HG03460 (cell line): ENCODE results near the gene TSKS.

Experiments
- ATAC-seq: cut with Tn5 transposase; IDR thresholded peaks from one replicate; pipeline ENCODE4 v1.9.1; 2021; ENCODE audit not compliant: unreplicated experiment

Gene TSKS, protein sequence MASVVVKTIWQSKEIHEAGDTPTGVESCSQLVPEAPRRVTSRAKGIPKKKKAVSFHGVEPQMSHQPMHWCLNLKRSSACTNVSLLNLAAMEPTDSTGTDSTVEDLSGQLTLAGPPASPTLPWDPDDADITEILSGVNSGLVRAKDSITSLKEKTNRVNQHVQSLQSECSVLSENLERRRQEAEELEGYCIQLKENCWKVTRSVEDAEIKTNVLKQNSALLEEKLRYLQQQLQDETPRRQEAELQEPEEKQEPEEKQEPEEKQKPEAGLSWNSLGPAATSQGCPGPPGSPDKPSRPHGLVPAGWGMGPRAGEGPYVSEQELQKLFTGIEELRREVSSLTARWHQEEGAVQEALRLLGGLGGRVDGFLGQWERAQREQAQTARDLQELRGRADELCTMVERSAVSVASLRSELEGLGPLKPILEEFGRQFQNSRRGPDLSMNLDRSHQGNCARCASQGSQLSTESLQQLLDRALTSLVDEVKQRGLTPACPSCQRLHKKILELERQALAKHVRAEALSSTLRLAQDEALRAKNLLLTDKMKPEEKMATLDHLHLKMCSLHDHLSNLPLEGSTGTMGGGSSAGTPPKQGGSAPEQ

DNA sequence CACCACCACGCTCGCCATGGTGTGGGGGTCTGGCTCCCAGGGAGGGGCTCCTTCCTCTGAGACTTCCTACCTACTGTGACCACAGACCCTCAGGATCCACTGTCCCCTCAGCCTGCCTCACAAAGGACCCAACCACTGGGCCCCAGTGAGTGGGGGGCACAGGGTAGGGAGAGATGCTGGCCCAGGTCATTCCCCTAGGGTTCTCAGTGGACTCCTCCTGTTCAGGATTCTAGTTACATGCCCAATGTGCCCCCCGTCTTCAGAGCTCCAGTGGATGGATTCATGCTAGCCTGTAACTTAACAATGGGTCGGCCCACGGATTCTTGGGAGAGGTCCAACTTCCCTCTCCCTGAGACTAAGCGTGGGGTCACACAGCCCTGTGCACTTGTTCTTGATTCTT, at the start of gene TSKS:
TSKS (minus strand) TSS at position 77 of the 400 bp plus-strand sequence; CDS start at position 18, 59 bp downstream.
- no peak for ATAC-seq

DNA sequence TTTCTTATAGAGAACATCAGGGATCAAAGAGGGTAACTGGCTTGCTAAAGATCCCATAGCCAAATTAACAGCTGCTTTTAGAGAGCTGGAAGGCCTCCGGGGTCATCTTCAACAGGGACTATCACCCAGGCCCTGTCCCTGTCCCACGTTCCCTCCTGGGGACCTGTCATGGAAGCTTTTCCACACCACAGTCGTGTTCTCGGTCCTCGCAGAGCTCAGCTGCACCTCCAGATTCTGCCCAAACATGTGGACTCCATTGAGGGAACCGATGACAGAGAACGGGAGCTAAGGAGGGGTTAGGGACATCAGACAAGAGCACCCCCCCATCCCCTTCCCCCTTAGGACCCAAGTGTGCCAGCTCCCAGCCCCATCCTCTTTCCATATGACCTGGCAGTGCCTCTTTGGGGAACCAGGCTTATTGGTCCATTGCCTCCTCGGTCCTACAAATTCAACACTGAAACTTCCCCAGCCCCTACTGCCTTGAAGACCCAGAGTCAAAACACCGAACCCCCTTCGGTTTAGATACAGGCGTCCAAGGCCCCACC, 49.4 kb upstream of the TSKS start:
- no peak for ATAC-seq

DNA sequence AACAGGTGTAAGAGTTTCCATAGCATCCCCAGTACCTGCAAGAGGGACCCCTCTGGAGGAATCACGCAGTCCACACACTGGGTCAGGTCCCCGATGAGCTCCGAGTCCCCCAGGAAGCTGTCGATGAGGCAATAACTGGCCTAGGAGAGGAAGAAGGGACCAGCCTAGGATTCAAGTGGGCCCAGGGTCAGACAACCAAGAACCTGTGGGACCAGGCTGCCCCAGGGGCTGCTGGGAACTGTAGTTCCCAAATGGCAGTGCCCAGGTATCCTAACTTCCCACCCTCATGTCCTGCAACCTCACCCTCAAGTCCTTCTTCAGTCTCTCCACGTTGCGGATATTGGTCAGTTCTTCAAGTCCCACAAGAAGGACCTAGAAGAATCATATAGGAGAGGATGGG, 48.2 kb upstream of the TSKS start:
- ATAC-seq = no peak

DNA sequence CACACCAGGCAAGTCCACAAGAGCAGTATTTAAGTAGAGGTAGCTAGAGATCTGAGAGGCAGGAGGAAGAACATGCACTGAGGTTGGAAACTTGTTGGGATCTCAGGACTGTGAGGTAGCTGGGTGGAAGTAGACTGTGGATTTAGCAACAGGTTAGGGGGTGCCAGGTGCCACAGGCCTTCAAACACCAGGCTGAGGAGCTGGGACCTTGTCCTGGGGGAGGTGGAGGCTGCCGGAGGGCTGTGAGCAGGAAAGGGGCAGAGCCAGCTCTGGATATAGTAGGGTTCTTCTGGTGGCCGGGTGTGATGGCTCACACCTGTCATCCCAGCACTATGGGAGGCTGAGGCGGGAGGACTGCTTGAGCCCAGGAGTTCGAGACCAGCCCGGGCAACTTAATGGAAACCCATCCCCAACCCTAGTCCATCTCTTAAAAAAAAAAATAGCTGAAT, 46.9 kb upstream of the TSKS start:
- ATAC-seq = no peak

DNA sequence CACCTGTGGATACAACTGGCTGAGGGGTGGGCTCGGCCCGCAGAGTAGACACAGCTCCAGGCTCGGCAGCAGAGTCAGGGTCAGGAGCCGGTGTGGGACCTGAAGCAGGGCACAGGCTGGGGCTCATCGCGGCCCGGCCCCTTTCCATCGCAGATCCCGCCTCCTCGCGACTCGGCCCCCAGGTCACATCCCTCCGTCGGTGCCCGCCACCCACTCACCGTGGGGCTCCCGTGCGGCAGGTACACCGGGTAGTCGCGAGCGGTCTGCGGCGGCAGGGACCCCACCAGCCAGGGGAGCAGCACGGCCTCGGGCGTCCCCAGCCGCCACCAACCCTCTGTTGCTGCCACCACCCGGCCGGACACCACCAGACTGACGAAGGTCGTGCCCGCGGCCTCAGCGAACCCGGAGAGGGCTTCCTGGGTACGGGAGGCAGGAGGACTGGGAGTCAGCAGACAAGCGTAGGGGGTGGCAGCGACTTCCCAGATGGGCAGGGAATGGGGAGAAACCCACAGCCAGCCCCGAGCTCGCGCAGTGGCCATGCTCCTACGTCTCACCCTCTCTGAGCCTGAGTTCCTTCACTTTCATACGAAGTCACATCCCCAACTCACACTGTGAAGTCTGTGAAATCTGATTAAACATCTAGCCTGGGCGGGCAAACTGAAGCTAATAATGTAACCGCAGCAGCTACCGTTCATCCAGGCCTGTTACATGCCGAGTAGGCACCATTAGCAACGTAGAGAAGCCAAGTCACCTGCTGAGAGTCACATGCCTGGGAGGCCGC, 46.2 kb upstream of the TSKS start:
- no peak for ATAC-seq

DNA sequence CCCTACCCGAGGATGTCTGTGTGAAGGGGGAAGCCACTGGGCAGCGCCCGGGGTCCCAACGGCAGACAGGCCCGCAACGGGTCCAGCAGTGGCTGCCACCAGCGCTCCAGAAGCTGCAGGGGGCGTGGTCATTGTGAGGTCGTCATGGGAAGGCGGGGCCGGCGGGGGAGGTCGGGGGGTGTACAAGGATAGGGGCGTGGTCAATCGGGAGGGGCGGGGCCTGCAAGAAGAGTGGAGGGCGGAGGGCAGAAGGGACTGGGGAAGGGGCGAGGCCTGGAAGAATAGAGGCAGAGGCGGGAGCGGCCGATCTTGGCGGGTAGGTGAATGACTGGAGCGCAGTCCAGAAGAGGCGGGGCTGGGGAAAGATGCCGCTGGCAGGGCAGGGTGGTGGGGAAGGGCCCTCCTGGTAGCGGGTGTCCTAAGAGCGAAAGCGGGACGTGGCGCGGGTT, 45.6 kb upstream of the TSKS start:
- no peak for ATAC-seq

DNA sequence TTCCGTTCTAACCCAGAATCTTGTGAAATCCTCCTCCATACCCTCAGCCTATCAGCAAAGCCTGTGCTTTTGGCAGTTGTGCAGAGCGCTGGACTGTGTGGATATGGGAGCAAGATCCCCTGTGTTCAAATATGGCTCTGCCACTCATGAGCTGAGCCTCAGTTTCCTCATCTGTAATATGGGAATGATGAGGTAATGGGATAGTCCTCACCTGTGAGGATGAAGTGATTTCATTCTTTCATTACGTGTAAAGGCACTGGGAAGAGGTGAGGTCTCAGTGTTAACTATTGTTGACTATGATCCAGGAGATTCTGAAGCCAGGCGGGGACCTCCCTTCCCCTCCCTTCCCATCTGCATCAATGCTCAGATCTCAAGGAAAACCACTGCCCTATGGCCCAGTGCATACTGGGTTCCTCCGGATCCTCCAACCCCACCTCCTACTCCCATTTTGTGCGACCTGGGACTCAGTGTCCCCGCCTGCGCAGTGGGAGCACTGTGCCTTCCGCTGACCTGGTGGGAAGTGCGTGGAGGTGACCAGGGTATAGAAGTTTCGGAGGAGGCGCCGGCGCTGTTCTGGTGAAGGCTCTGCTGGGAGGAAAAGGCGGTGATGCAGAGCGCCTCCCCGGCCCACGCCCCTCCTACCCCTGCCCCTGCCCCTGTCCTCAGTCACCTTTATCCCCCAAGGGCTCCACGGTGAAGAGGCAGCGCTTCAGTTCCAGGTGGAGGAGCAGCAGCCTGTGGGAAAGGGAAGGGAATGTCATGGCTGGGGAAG, 45.0 kb upstream of the TSKS start:
- no peak for ATAC-seq

DNA sequence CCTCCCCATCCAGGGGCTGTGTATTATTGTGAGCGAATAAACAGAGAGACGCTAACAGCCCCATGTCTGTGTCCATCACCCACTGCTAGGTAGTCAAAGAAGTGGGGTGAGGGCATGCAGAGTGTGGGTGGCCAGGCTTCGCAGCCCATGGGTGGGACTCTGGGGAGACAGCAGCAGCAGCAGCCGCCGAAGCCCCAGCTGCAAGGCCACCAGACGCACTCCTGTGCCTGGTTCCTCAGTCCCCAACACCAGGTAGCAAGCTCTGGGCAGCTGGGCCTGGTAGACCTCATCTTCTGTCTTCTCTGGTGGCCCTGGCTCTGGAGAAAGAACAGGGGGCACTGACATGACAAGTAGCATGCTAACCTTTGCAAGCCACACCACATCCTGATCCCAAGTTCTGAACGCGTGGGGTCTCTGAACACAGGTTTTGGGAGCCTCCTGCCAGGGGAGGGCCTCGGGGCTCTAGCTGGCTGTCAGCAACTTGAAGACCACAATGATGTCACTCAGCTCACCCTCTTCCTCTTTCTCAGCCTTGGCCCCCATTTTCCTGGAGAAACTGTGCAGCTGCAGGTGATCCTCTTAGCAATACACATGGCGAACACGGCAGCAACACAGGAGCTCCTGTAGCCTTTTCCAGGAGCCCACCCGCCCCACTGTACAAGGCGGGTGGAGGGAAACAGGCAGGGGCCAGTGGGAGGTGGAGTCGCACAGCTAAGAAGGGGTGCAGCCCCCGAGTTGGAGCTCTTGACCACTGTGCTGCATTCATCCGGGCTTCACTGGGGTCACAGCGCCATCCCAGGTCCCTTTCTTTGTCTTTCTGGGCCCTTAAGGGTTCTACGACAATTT, 44.2 kb upstream of the TSKS start:
- ATAC-seq = no peak

DNA sequence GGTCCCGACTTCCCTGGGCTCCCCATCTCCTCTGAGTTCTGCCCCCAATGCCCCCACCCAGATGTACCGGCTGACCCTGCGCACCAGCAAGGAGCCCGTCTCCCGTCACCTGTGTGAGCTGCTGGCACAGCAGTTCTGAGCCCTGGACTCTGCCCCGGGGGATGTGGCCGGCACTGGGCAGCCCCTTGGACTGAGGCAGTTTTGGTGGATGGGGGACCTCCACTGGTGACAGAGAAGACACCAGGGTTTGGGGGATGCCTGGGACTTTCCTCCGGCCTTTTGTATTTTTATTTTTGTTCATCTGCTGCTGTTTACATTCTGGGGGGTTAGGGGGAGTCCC, 43.5 kb upstream of the TSKS start:
- ATAC-seq = no peak

DNA sequence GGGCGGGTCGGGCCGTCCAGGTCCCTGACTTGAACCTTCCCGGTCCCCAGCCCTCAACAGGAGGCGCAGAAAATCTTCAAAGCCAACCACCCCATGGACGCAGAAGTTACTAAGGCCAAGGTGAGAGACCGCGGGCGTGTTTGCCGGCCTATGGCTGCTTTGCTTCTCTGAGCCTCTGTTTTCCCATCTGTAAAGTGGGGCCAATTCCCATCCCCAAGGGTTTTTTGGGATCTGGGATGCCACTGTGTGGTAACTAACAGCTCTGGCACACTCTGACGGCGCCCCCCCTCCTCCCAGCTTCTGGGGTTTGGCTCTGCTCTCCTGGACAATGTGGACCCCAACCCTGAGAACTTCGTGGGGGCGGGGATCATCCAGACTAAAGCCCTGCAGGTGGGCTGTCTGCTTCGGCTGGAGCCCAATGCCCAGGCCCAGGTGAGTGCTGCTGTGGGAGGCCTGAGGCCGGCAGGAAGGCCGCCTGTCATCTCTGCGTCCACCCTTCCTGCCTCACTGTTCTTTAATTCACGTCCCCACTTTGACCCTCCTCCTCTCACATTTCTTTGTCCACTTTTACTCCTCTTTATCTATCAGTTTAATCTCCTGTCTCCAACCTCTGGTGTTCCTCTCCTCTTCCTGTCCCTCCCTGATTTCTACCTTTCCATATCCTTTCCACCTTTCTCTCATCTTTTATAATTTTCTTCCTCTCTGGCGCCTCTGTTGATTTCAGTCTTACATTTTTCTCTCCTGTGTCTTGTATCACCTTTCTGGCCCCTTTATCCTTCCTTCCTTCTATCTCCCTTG, 42.9 kb upstream of the TSKS start:
- ATAC-seq = no peak

DNA sequence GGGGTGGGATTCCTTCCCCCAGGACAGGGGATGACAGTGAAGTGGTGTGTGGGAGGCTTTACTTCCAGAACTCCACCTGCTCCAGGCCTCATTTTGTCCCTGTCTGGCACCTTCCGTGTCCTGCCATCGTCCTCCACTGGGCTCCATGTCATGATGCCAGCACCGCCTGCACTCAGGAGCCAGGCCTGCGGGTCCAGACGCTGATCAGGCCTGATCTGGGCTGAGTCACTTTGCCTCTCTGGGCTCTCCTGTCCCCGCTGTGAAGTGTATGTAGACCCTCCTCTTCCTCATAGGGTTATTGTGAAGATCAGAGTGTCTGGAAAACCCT, 40.4 kb upstream of the TSKS start:
- no peak for ATAC-seq

DNA sequence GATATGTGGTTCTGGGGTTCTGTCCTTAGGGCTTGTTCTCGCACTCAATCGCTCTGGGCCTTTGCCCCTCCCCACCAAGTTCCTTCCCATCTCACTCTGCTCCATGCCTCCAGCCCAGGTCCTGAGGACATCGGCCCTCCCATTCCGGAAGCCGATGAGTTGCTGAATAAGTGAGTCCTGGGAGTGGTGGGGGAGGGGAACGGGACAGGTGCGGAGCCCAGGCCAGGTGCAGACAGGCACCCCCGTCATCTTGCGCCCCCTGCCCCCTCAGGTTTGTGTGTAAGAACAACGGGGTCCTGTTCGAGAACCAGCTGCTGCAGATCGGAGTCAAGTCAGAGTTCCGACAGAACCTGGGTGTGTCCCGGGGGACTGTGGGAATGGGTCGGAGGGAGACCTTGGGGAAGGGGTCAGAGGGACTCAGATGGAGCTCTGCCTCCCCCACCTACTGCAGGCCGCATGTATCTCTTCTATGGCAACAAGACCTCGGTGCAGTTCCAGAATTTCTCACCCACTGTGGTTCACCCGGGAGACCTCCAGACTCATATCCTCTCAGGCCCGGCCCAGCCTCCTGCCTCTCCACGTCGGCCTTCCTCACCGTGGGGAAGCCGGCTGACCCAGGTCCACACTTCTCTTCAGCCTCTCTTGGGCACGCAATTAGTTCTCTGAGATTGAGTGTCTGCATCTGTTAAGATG, 39.9 kb upstream of the TSKS start:
- no peak for ATAC-seq

DNA sequence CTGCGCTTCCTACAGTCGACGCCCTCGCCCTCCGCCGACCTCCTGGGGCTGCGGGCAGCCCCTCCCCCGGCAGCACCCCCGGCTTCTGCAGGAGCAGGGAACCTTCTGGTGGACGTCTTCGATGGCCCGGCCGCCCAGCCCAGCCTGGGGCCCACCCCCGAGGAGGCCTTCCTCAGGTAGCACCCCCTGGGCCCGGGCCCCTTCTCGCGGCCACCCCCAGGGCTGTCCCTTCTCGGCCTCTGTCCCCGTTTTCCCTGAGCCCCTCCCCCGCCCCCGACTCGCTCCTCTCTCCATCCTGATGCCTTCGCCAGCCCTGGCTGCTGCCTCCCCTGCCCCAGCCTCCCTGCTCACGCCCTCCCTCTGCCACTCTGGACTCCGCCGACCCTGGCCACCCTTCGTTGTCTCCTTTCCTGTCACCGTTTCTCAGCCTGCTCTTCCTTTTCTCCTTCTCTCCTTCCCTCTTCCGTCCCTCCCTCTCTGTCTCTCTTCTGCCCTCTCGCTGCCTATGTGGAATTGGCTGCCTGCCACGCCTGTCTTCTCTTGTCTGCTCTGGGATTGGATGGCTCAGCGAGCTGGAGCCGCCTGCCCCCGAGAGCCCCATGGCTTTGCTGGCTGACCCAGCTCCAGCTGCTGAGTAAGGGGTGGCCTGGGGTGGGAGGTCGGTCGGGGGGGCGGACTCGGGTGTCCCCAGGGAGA, 39.0 kb upstream of the TSKS start:
- no peak for ATAC-seq

DNA sequence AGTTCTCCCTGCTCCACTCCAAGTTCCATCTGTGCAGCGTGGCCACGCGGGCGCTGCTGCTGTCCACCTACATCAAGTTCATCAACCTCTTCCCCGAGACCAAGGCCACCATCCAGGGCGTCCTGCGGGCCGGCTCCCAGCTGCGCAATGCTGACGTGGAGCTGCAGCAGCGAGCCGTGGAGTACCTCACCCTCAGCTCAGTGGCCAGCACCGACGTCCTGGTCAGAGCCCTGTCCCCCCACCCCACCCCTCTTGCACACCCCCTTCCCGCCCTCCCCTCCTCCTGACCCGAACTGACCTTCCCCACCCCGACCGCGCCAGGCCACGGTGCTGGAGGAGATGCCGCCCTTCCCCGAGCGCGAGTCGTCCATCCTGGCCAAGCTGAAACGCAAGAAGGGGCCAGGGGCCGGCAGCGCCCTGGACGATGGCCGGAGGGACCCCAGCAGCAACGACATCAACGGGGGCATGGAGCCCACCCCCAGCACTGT, 38.3 kb upstream of the TSKS start:
- no peak for ATAC-seq

DNA sequence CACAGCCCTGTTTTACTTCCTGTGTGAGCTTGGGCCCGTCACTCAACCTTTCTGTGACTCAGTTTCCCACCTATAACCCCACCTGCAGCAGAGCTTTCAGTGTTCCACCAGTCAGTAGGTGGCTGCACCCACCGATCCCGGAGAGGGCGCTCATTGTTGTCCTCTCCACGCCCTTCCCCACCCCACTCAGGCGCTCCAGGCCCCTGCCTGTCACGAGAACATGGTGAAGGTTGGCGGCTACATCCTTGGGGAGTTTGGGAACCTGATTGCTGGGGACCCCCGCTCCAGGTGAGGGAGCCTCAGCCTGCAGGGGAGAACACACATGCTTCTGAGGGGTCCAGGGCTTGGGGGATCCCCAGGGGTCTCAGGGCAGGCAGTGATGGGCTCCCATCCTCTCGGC, 37.7 kb upstream of the TSKS start:
- no peak for ATAC-seq

DNA sequence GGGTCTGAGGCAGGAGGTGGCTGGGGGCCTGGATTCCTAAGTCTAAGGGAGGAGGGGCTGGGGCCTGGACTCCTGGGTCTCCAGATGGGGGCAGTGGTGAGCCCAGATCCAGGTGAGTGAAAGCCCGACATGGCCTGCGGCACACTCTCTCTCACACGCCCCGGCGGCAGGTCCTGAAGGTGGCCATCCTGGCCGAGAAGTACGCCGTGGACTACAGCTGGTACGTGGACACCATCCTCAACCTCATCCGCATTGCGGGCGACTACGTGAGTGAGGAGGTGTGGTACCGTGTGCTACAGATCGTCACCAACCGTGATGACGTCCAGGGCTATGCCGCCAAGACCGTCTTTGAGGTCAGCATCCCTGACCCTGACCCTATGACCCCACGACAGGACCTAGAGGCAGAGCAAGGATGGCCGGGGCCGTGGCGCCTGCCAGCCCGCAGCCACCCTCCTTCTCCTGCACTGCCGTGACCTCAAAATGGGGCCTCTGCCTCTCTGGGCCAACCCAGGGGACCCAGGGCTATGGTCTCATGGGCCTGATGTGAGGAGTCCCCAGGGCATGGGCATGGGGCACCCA, 36.8 kb upstream of the TSKS start:
- no peak for ATAC-seq

DNA sequence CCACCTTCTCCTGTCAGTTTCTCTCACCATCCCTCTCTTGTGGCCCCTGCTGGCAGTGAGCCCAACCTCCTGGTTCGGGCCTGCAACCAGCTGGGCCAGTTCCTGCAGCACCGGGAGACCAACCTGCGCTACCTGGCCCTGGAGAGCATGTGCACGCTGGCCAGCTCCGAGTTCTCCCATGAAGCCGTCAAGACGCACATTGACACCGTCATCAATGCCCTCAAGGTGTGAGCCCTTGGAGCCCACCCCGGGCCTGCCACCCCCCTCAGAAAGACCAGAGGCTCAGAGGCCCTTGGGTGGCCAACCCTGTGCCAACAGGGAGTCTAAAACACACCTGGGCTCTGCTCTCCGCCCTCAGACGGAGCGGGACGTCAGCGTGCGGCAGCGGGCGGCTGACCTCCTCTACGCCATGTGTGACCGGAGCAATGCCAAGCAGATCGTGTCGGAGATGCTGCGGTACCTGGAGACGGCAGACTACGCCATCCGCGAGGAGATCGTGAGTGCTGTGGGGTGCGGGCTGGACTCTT, 36.2 kb upstream of the TSKS start:
- ATAC-seq = no peak
